Measurements from ENCODE around the gene CACNA1C.

CACNA1C gene

GRCh38 chr12:2453761-2454090, 400.9 kb downstream of the CACNA1C start:
- no peak overlapping the region for H3K4me3 ChIP-seq (ENCODE audit: low read length)
- DNase-seq (ENCODE audit: low read depth) = no peak
- peaks cover 16% of the 10 kb centered on the region for H3K4me1 ChIP-seq (ENCODE audit: control insufficient read depth, insufficient read depth, low read length)
- H3K9ac ChIP-seq (ENCODE audit: low read length) = no peak overlapping the region
- H3K36me3 ChIP-seq (ENCODE audit: control insufficient read depth, insufficient read depth, low read length, severe bottlenecking) = peaks cover 23% of the 10 kb centered on the region
- H3K27me3 ChIP-seq (replicated peaks; ENCODE audit: control insufficient read depth, insufficient read depth, low read length) = no peaks in the 10 kb centered on the region
- no peaks in the 10 kb centered on the region for H3K9me3 ChIP-seq (ENCODE audit: control insufficient read depth, low read length)

DNA sequence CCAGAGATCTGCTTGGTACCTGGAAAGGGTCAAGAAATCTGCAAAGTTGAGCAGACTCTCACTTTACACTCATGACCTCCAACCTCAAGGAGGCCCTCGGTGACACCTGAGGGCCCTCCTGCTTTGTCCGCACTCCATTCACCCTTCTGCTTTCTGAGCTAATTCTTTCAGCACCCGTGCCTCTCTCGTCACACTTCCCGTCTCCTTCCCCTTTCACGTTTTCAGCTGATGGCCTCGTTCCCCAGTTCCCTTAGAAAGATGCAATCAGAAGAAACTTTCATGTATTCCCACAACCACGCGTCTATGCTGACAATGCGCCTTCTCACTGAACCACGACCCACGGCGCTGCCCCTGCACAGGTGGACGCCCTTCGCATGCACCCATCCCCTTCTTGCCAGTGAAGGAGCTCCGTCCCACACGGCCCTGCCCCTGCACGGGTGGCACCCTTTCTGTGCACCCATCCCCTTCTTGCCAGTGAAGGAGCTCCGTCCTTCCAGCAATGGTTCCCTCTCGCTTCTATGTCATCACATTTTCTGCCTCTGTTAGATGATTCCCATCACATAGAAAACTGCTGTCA, 401.9 kb downstream of the CACNA1C start:
- no peak overlapping the region for H3K4me3 ChIP-seq (ENCODE audit: low read length)
- peaks cover 16% of the 10 kb centered on the region for H3K4me1 ChIP-seq (ENCODE audit: control insufficient read depth, insufficient read depth, low read length)
- no peaks in the 10 kb centered on the region for H3K27me3 ChIP-seq (replicated peaks; ENCODE audit: control insufficient read depth, insufficient read depth, low read length)
- H3K9ac ChIP-seq (ENCODE audit: low read length) = no peak overlapping the region
- DNase-seq (ENCODE audit: low read depth) = no peak
- H3K9me3 ChIP-seq (ENCODE audit: control insufficient read depth, low read length) = no peaks in the 10 kb centered on the region
- H3K36me3 ChIP-seq (ENCODE audit: control insufficient read depth, insufficient read depth, low read length, severe bottlenecking) = peaks cover 22% of the 10 kb centered on the region

DNA sequence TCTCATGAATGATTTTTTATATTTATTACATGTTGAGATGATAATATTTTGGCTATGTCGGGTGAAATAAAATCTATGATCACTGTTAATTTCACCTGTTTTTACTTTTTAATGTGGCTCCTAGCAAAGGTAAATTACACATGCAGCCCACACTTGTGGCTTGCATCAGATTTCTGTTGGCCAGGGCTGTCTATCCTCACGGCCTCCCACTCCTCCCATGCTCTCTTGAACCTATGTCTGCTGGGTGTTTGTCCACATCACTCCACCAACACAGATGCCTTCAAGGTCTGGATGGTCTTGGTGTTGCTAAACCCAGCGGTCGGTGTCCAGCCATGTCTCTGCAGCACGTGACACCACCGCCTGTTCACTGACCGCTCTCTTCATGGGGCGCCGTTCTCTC, 402.6 kb downstream of the CACNA1C start:
- peaks cover 16% of the 10 kb centered on the region for H3K4me1 ChIP-seq (ENCODE audit: control insufficient read depth, insufficient read depth, low read length)
- H3K9ac ChIP-seq (ENCODE audit: low read length) = no peak overlapping the region
- H3K9me3 ChIP-seq (ENCODE audit: control insufficient read depth, low read length) = no peaks in the 10 kb centered on the region
- peaks cover 26% of the 10 kb centered on the region for H3K36me3 ChIP-seq (ENCODE audit: control insufficient read depth, insufficient read depth, low read length, severe bottlenecking)
- no peak for DNase-seq (ENCODE audit: low read depth)
- no peaks in the 10 kb centered on the region for H3K27me3 ChIP-seq (replicated peaks; ENCODE audit: control insufficient read depth, insufficient read depth, low read length)
- no peak overlapping the region for H3K4me3 ChIP-seq (ENCODE audit: low read length)

- no peak for DNase-seq (ENCODE audit: low read depth)
- H3K9ac ChIP-seq (ENCODE audit: low read length) = no peak overlapping the region
- H3K4me3 ChIP-seq (ENCODE audit: low read length) = no peak overlapping the region
- peaks cover 16% of the 10 kb centered on the region for H3K4me1 ChIP-seq (ENCODE audit: control insufficient read depth, insufficient read depth, low read length)
- H3K36me3 ChIP-seq (ENCODE audit: control insufficient read depth, insufficient read depth, low read length, severe bottlenecking) = peaks cover 34% of the 10 kb centered on the region
- H3K9me3 ChIP-seq (ENCODE audit: control insufficient read depth, low read length) = no peaks in the 10 kb centered on the region
- H3K27me3 ChIP-seq (replicated peaks; ENCODE audit: control insufficient read depth, insufficient read depth, low read length) = no peaks in the 10 kb centered on the region
Measured at GRCh38 chr12:2456122-2456812, 403.5 kb downstream of the CACNA1C start.

- no peak overlapping the region for H3K9ac ChIP-seq (ENCODE audit: low read length)
- H3K36me3 ChIP-seq (ENCODE audit: control insufficient read depth, insufficient read depth, low read length, severe bottlenecking) = peaks cover 39% of the 10 kb centered on the region
- peaks cover 16% of the 10 kb centered on the region for H3K4me1 ChIP-seq (ENCODE audit: control insufficient read depth, insufficient read depth, low read length)
- H3K4me3 ChIP-seq (ENCODE audit: low read length) = no peak overlapping the region
- no peaks in the 10 kb centered on the region for H3K9me3 ChIP-seq (ENCODE audit: control insufficient read depth, low read length)
- H3K27me3 ChIP-seq (replicated peaks; ENCODE audit: control insufficient read depth, insufficient read depth, low read length) = no peaks in the 10 kb centered on the region
- DNase-seq (ENCODE audit: low read depth) = no peak
Measured at GRCh38 chr12:2456813-2457186, 404.0 kb downstream of the CACNA1C start.

GRCh38 chr12:2457215-2457932, 404.6 kb downstream of the CACNA1C start:
- no peak overlapping the region for H3K9ac ChIP-seq (ENCODE audit: low read length)
- no peaks in the 10 kb centered on the region for H3K9me3 ChIP-seq (ENCODE audit: control insufficient read depth, low read length)
- H3K36me3 ChIP-seq (ENCODE audit: control insufficient read depth, insufficient read depth, low read length, severe bottlenecking) = peaks cover 45% of the 10 kb centered on the region
- H3K4me1 ChIP-seq (ENCODE audit: control insufficient read depth, insufficient read depth, low read length) = peaks cover 16% of the 10 kb centered on the region
- no peak overlapping the region for H3K4me3 ChIP-seq (ENCODE audit: low read length)
- DNase-seq (ENCODE audit: low read depth) = no peak
- no peaks in the 10 kb centered on the region for H3K27me3 ChIP-seq (replicated peaks; ENCODE audit: control insufficient read depth, insufficient read depth, low read length)

DNA sequence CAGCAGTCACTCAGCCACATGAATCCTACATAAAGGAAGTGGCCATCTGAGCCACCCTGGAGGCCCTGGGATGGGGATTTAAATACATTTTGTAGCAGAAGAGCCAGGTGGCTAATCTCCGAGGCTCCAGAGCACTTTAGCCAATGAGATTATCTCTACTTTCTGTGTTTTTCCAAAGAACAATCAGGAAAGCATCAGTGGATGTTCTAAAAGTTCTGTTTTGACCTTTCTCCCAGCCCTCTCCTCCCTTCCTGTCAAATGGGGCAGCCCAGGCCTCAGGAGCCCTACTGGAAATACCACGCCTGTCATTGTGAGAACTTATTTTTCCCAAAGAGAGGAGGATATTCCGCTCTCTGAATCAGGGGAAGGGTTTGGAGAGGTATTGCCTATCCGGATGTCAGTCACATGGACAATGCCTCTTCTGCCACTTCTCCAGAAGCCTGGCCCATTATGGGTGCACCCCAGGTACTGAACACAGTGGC, 405.2 kb downstream of the CACNA1C start:
- Histone ChIP-seq H3K4me3 (ENCODE audit: low read length) (no peak overlapping the region), H3K9me3 (ENCODE audit: control insufficient read depth, low read length) (no peaks in the 10 kb centered on the region), H3K27me3 (replicated peaks; ENCODE audit: control insufficient read depth, insufficient read depth, low read length) (no peaks in the 10 kb centered on the region), H3K36me3 (ENCODE audit: control insufficient read depth, insufficient read depth, low read length, severe bottlenecking) (peaks cover 48% of the 10 kb centered on the region), H3K9ac (ENCODE audit: low read length) (no peak overlapping the region), H3K4me1 (ENCODE audit: control insufficient read depth, insufficient read depth, low read length) (peaks cover 14% of the 10 kb centered on the region)
- no peak for DNase-seq (ENCODE audit: low read depth)

- Histone ChIP-seq H3K4me3 (ENCODE audit: low read length) (no peak overlapping the region), H3K9me3 (ENCODE audit: control insufficient read depth, low read length) (no peaks in the 10 kb centered on the region), H3K36me3 (ENCODE audit: control insufficient read depth, insufficient read depth, low read length, severe bottlenecking) (peaks cover 60% of the 10 kb centered on the region), H3K4me1 (ENCODE audit: control insufficient read depth, insufficient read depth, low read length) (no peaks in the 10 kb centered on the region), H3K9ac (ENCODE audit: low read length) (no peak overlapping the region), H3K27me3 (replicated peaks; ENCODE audit: control insufficient read depth, insufficient read depth, low read length) (no peaks in the 10 kb centered on the region)
- DNase-seq (ENCODE audit: low read depth) = no peak
Measured at GRCh38 chr12:2460051-2460670, 407.4 kb downstream of the CACNA1C start.

GRCh38 chr12:2461046-2461445, 408.3 kb downstream of the CACNA1C start:
- no peak overlapping the region for H3K9ac ChIP-seq (ENCODE audit: low read length)
- H3K36me3 ChIP-seq (ENCODE audit: control insufficient read depth, insufficient read depth, low read length, severe bottlenecking) = peaks cover 60% of the 10 kb centered on the region
- DNase-seq (ENCODE audit: low read depth) = no peak
- H3K27me3 ChIP-seq (replicated peaks; ENCODE audit: control insufficient read depth, insufficient read depth, low read length) = no peaks in the 10 kb centered on the region
- H3K9me3 ChIP-seq (ENCODE audit: control insufficient read depth, low read length) = no peaks in the 10 kb centered on the region
- H3K4me1 ChIP-seq (ENCODE audit: control insufficient read depth, insufficient read depth, low read length) = no peaks in the 10 kb centered on the region
- no peak overlapping the region for H3K4me3 ChIP-seq (ENCODE audit: low read length)

DNA sequence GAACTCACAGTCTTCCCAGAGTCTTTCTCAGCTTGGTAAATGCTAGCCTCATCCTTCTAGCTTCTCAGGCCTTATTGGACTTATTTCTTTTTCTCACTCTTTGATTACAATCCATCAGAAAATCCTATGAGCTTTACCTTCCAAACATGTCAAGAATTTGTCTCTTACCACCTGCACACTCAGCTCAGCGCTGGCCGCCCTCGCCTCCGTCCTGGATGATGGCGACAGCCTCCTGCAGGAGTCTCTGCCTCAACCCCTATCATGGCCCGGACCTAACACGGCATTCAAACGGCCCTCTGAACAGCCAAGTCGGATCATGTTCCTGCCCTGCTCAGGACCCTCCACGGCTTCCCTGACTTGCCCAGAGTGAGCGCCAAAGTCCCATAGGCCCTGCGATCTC, 408.9 kb downstream of the CACNA1C start:
- no peak for DNase-seq (ENCODE audit: low read depth)
- peaks cover 57% of the 10 kb centered on the region for H3K36me3 ChIP-seq (ENCODE audit: control insufficient read depth, insufficient read depth, low read length, severe bottlenecking)
- no peak overlapping the region for H3K4me3 ChIP-seq (ENCODE audit: low read length)
- no peak overlapping the region for H3K9ac ChIP-seq (ENCODE audit: low read length)
- no peaks in the 10 kb centered on the region for H3K27me3 ChIP-seq (replicated peaks; ENCODE audit: control insufficient read depth, insufficient read depth, low read length)
- H3K4me1 ChIP-seq (ENCODE audit: control insufficient read depth, insufficient read depth, low read length) = peaks cover 3% of the 10 kb centered on the region
- no peaks in the 10 kb centered on the region for H3K9me3 ChIP-seq (ENCODE audit: control insufficient read depth, low read length)

DNA sequence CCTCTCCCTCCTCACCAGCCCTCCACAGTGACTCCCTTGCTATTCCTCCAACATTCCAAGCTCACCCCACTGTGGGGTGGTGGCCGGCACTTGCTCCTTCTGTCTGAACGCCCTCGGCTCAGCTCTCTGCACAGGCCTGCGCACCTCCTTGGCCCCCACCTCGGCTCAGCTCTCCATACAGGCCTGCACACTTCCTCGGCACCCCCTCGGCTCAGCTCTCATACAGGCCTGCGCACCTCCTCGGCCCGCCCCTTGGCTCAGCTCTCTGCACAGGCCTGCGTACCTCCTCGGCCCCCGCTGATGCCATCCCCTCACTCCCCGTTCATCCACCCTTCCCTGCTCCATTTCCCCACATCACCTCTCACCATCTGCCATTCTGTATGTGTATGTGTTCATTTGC, 409.3 kb downstream of the CACNA1C start:
- no peak for DNase-seq (ENCODE audit: low read depth)
- Histone ChIP-seq H3K9ac (ENCODE audit: low read length) (no peak overlapping the region), H3K4me3 (ENCODE audit: low read length) (no peak overlapping the region), H3K9me3 (ENCODE audit: control insufficient read depth, low read length) (no peaks in the 10 kb centered on the region), H3K4me1 (ENCODE audit: control insufficient read depth, insufficient read depth, low read length) (peaks cover 3% of the 10 kb centered on the region), H3K27me3 (replicated peaks; ENCODE audit: control insufficient read depth, insufficient read depth, low read length) (no peaks in the 10 kb centered on the region), H3K36me3 (ENCODE audit: control insufficient read depth, insufficient read depth, low read length, severe bottlenecking) (peaks cover 57% of the 10 kb centered on the region)
